HPDE6-E6E7 (cell line): ENCODE measurements around the gene ADGRA3.
"Not testable (repeated sequence)": the region's sequence is repeated elsewhere in the genome, so short reads cannot be mapped to it uniquely, and the experiment has no call there.

Source experiments
- DNase-seq: peaks from one replicate; pipeline ENCODE4 v3.0.0; 2011; ENCODE audit warnings: missing footprints; ENCODE audit errors: extremely low spot score

Gene ADGRA3

GRCh38 chr4:22478426-22478825 is 37.4 kb downstream of the ADGRA3 start:
- DNase-seq = no peak

DNA sequence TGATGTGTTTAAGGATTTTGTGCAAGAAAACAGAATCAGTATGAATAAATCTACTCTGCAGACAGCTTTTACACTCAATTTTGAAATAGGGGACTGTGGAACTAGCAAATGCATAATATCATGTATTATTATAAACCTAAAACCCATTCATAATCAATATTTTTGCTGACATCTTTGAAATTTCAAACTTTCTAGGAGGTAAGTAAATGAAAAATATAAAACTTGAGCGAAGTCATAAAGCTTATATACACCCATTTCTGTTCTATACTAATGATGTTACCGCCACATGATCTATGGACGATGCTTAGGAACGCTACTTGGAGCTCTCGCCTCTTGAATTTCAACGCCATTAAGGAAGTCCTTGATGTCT is 38.1 kb downstream of the ADGRA3 start:
- no peak for DNase-seq

DNA sequence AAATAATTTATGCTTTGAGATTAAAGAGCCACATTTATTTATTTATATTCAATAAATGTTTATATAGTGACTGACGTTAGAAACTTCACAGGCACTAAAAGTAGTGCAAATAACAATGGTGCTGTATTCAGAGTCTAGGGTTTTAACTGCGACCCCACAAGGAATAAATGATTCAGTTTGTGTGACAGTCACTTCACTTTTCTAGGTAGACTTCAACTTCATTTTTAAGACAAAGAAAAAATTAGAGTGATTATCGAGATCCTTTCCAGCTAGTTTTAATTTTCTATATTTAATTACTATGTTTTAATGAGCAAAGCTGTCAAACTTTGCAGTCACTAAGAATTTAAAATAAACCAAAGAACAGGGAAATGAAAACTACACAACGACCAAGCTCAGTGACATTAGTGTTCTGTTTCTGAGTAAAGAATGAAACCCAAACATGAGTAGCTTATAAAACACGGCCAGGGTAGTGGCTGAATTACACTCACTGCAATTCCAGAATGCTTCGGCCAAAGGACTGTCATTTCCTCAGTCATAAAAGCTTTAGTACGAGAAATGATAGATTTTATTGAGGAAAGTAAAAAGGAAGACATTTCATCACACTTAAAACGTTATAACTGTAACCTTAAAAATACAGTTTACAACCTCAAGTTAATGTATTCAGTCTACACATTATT is 38.6 kb downstream of the ADGRA3 start:
- no peak for DNase-seq

DNA sequence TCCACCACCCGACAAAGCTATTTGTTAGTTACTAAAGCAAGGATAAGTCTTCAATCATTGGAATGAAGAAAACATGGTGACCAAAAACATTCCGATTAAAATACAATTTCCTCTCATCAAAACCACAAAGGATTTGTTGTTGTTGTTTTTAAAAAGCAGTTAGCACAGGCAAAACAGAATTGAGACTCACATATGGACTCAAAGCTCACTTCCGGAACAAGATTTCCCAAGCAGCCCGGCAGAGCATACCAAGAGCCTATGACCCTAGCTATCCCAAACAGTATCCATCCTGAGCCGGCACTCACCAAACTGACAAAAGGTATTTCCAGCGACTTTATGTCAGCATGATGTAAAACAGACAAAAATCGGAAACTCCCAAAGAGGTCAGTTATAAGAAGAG is 39.9 kb downstream of the ADGRA3 start:
- DNase-seq = no peak

GRCh38 chr4:22475311-22475646 is 40.6 kb downstream of the ADGRA3 start:
- DNase-seq = not testable (repeated sequence)

DNA sequence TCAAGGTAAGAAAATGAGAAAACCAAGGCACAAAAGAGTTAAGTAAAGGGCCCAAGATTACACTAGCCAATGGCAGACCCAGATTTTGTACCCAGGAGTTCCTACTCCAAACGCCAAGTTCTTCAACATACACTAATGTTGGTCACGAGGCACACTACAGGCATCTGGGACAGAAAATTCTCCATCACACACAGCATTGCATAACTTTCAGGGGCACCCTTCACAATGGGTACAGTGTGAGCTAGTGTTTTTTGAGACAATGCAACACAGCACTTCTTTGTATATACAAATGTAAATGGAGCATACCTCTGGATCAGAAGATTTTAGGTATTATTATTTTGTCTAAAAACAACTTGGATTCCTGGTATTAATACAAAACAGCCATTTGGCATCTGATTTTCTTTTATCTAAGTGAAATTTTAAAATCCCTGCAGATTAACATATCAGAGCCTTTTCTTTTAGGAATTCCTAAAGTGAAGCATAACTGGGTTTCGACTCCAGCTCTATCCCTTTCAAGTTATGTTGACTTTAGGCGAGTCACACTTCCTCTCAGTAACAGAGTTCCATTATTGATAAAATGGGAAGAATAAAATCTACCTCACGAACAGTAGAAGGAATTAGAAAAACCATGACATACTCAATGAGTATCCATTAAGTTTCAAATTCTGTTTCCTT is 41.1 kb downstream of the ADGRA3 start:
- DNase-seq = no peak

- DNase-seq = peak; percentile 33
These were observed 42.6 kb downstream of the ADGRA3 start for GRCh38 chr4:22473268-22473667.

DNA sequence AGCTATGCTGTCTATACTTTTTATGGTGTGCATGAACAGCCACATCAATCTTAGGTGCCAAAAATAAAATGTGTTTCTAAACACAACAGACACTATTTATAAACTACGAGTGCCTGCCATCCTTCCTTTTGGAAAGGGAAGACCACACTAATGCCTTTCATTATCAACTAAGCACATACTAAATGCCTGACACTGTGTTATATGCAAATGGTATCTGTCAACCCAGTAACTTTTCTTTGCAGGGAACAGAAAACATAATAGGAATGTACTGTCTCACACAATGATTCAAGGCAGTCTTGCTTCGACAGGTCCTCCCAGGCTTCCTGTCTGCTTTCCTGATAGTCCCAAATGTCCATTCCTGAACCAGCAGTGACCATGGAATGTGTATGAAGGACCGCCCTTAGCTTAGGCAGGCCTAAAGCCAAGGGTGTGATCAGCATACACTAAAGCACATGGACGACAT is 43.8 kb downstream of the ADGRA3 start:
- peak; percentile 14 for DNase-seq

DNA sequence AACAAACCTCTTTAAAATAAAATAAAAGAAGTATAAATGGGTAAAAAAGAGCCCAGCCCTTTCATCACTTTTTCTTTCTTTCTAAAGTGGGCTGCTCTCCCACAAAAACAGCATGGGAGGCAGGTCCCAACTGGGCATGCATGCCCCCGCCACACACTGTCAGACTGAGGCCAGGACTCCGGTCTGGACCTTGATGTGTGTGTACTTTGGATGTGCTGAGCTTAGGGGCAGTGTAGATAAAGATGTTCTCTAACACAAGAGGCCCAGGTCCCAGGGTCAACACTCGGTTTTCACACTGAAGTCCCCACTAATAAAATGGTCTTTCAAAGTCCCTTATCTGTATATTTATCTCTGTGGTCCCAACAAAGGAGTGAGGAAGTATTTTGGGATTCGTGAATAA is 44.4 kb downstream of the ADGRA3 start:
- DNase-seq = no peak

DNA sequence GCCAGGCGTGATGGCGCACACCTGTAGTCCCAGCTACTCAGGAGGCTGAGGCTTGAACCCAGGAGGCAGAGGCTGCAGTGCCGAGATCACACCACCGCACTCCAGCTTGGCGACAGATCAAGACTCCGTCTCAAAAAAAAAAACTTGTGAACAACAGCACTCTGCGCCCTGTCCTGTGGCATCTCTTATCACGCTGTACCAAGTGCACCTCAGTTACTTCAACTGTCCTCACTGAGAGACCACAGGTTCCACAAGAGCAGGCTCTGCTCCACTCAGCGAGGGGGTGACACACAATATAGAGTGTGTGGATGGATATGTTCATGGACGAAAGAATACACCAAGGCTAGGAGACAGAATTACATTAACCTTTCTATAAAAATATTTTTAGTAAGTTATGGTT is 49.3 kb downstream of the ADGRA3 start:
- no peak for DNase-seq

- no peak for DNase-seq
These were observed 49.9 kb downstream of the ADGRA3 start for GRCh38 chr4:22465996-22466395.

- no peak for DNase-seq
These were observed 50.5 kb downstream of the ADGRA3 start for GRCh38 chr4:22465349-22465748.

GRCh38 chr4:22463179-22463578 is 52.7 kb downstream of the ADGRA3 start:
- DNase-seq = no peak

- no peak for DNase-seq
These were observed 53.2 kb downstream of the ADGRA3 start for GRCh38 chr4:22462688-22463087.

DNA sequence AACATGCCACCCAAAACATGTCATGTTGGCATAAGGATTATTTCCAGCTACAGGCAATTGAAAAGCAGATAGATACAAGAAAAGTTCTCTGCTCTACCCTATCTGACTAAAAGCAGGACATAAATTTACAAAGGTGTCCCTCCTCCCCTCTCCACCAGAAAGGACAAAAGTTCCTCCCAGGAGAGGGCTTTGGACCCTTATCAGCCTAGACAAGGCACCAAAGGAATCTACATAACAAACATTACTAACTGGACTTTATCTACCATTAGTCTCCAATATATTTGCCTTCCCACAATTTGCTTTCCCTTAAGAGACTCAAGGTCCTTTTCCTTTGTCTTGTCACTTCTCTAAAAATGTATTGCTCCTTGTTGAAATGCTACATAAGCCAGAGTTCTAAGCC is 55.6 kb downstream of the ADGRA3 start:
- DNase-seq = no peak

- no peak for DNase-seq
These were observed 57.8 kb downstream of the ADGRA3 start for GRCh38 chr4:22458098-22458497.

GRCh38 chr4:22457348-22457747 is 58.5 kb downstream of the ADGRA3 start:
- no peak for DNase-seq

- no peak for DNase-seq
These were observed 59.6 kb downstream of the ADGRA3 start for GRCh38 chr4:22456291-22456690.

- DNase-seq = no peak
These were observed 60.9 kb downstream of the ADGRA3 start for GRCh38 chr4:22454955-22455354.

DNA sequence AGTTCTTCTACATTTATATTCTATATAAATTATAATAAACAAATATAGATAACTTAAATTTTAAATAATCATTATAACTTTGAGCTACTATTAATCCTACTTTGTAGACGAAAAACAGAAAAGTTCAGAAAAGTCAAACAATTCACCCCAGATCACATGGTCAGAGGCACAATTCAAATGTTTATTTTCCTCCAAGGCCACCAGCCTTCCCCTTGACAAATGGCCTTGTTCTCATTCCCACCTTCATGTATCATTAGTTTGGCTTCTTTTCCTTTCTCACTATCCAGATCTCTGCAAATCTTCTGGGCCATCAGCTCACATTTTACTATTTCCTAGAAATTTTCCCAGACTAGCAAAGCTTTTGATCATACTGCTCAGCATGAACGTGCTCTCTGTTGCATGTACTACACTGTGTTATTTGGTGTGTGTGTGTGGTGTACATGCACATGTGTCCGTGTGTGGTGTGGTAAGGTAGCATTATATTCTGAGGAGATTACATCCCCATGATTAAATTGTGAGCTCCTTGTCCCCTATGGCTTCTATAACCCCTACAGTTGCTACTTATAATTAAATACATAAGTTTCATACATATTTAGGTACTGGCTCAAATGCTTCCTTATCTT is 61.5 kb downstream of the ADGRA3 start:
- no peak for DNase-seq

GRCh38 chr4:22444813-22445212 is 71.1 kb downstream of the ADGRA3 start:
- no peak for DNase-seq

DNA sequence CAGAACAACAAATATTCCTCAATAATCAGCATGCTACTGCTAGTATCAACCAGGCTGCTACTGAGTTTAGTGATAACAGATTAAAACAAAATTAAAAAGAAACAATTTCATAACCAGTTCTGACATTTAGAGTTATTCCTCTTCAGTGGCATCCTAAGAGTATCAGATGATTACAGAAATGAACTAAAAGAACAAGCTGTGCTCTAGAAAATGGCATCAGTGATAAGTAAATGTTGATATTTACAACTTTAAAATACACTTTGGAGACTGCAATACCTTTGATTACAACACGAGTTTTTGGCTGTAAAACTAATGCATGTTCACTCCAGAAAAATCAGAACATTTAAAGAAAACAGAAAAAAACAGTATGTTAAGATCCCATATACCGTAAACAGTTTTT is 72.9 kb downstream of the ADGRA3 start:
- no peak for DNase-seq

GRCh38 chr4:22440999-22441398 is 74.9 kb downstream of the ADGRA3 start:
- no peak for DNase-seq
